Liver (tissue), 9 donors: ENCODE measurements around the gene OR1K1. TPM values are rescaled to one million over a fixed set of nuclear protein-coding genes. Genes with fewer than 3 reads are reported as not detected.

Source experiments
- DNase-seq: peaks from one replicate; pipeline ENCODE4 v3.0.0-alpha.2; 2017; ENCODE audit warnings: low spot score
- H3K27ac ChIP-seq, 2 donors: one replicate each; pipeline ENCODE4 v1.7.0; 2013; ENCODE audit warnings: inconsistent platforms in 2 of 2, low read length in 2 of 2, control low read depth in 1 of 2, low read depth in 1 of 2, mild to moderate bottlenecking in 1 of 2
- H3K27me3 ChIP-seq, 4 donors: one replicate each; pipeline versions ENCODE4 v1.6.1 to v1.7.0; 2013; ENCODE audit warnings: low read length in 3 of 4, inconsistent platforms in 1 of 4, mild to moderate bottlenecking in 1 of 4, moderate library complexity in 1 of 4; ENCODE audit not compliant: control insufficient read depth in 4 of 4, insufficient read depth in 4 of 4
- H3K36me3 ChIP-seq, 4 donors: one replicate each; pipeline versions ENCODE4 v1.6.1 to v1.7.0; 2013; ENCODE audit warnings: low read length in 3 of 4, mild to moderate bottlenecking in 3 of 4, low read depth in 1 of 4, moderate library complexity in 1 of 4; ENCODE audit not compliant: control insufficient read depth in 4 of 4, insufficient read depth in 3 of 4
- H3K4me1 ChIP-seq, 4 donors: one replicate each; pipeline versions ENCODE4 v1.6.1 to v1.7.0; 2013; ENCODE audit warnings: low read length in 3 of 4, mild to moderate bottlenecking in 3 of 4, moderate library complexity in 1 of 4; ENCODE audit not compliant: control insufficient read depth in 4 of 4, insufficient read depth in 4 of 4
- H3K4me3 ChIP-seq, 3 donors: one replicate each; pipeline versions ENCODE4 v1.6.1 to v1.7.0; 2013; ENCODE audit warnings: low read length in 3 of 3, control low read depth in 1 of 3, low read depth in 1 of 3, mild to moderate bottlenecking in 1 of 3
- H3K9ac ChIP-seq, 2 donors: one replicate each; pipeline ENCODE4 v1.7.0; 2013; ENCODE audit warnings: low read length in 2 of 2, mild to moderate bottlenecking in 2 of 2, moderate library complexity in 2 of 2, control low read depth in 1 of 2, low read depth in 1 of 2
- H3K9me3 ChIP-seq, 4 donors: one replicate each; pipeline versions ENCODE4 v1.6.1 to v1.7.0; 2013; ENCODE audit warnings: low read length in 3 of 4; ENCODE audit not compliant: control insufficient read depth in 4 of 4
- CTCF ChIP-seq: fragments of 150-350 bp; IDR thresholded peaks from 2 replicates; pipeline ENCODE4 v1.5.1; 2017; ENCODE audit warnings: improper control_type of control experiment, low read depth, low read length; ENCODE audit not compliant: missing input control
- EGR1 ChIP-seq, 2 donors: IDR thresholded peaks; 2 replicates each; pipeline ENCODE4 v1.6.1; 2016 to 2018; ENCODE audit warnings: antibody characterized with exemption in 2 of 2, low read depth in 2 of 2
- FOXA1 ChIP-seq: IDR thresholded peaks from 2 replicates; pipeline ENCODE4 v1.6.1; 2016; ENCODE audit warnings: antibody characterized with exemption
- FOXA2 ChIP-seq: IDR thresholded peaks from 2 replicates; pipeline ENCODE4 v1.6.1; 2016; ENCODE audit warnings: antibody characterized with exemption
- GABPA ChIP-seq, 2 donors: IDR thresholded peaks in 1 of 2; conservative IDR thresholded peaks in 1 of 2; 2 replicates each; pipeline ENCODE4 v1.6.1; 2016; ENCODE audit warnings: antibody characterized with exemption in 2 of 2, mild to moderate bottlenecking in 1 of 2, moderate library complexity in 1 of 2
- HNF4A ChIP-seq, 2 donors: conservative IDR thresholded peaks; 2 replicates each; pipeline ENCODE4 v1.6.1; 2016; ENCODE audit warnings: antibody characterized with exemption in 2 of 2, mild to moderate bottlenecking in 2 of 2
- HNF4G ChIP-seq: IDR thresholded peaks from 2 replicates; pipeline ENCODE4 v1.6.1; 2016; ENCODE audit warnings: antibody characterized with exemption
- JUND ChIP-seq, 2 donors: IDR thresholded peaks; 2 replicates each; pipeline ENCODE4 v1.6.1; 2016; ENCODE audit warnings: antibody characterized with exemption in 2 of 2
- MAX ChIP-seq: IDR thresholded peaks from 2 replicates; pipeline ENCODE4 v1.6.1; 2016; ENCODE audit warnings: antibody characterized with exemption
- NR2F2 ChIP-seq: IDR thresholded peaks from 2 replicates; pipeline ENCODE4 v1.6.1; 2016; ENCODE audit warnings: antibody characterized with exemption
- RAD21 ChIP-seq, 2 donors: IDR thresholded peaks; 2 replicates each; pipeline ENCODE4 v1.6.1; 2016; ENCODE audit warnings: antibody characterized with exemption in 2 of 2, mild to moderate bottlenecking in 2 of 2
- REST ChIP-seq: IDR thresholded peaks from 2 replicates; pipeline ENCODE4 v1.6.1; 2016; ENCODE audit warnings: antibody characterized with exemption, mild to moderate bottlenecking
- RXRA ChIP-seq, 2 donors: IDR thresholded peaks; 2 replicates each; pipeline ENCODE4 v1.6.1; 2017 to 2018; ENCODE audit warnings: antibody characterized with exemption in 2 of 2, mild to moderate bottlenecking in 1 of 2
- SP1 ChIP-seq: IDR thresholded peaks from 2 replicates; pipeline ENCODE4 v1.6.1; 2018; ENCODE audit warnings: antibody characterized with exemption, mild to moderate bottlenecking
- TAF1 ChIP-seq: conservative IDR thresholded peaks from 2 replicates; pipeline ENCODE4 v1.6.1; 2016; ENCODE audit warnings: antibody characterized with exemption, mild to moderate bottlenecking
- YY1 ChIP-seq: IDR thresholded peaks from 2 replicates; pipeline ENCODE4 v1.6.1; 2016; ENCODE audit warnings: antibody characterized with exemption, mild to moderate bottlenecking
- WGBS: extraction: QIAGEN DNeasy Blood & Tissue Kit; methylation state at CpG from one replicate; pipeline ENCODE4 v1.1.7; 2013; 5-methylcytosine and 5-hydroxymethylcytosine counted together
- polyA plus RNA-seq, 2 donors: library from polyadenylated mRNA; stranded (reverse) in 1 of 2; unstranded in 1 of 2; fragments of 200-250 nt in 1 of 2; fragments of >200 nt in 1 of 2; fragmentation: Nextera tagmentation in 1 of 2; extraction: Ambion mirVana in 1 of 2; gene quantifications; one replicate each; pipeline versions ENCODE4 v1.2.1 to v1.2.3, GENCODE V29; 2013 to 2015
- total RNA-seq, 2 donors: library from RNA; depleted of rRNA; stranded (reverse); fragments of >200 nt; gene quantifications; one replicate each; pipeline ENCODE4 v1.2.3, GENCODE V29; 2014
- TF ChIP-seq, protein P1 (sequence below): IDR thresholded peaks from 2 replicates; pipeline ENCODE4 v1.6.1; 2016; ENCODE audit warnings: antibody characterized with exemption
- TF ChIP-seq, protein P2 (sequence below): IDR thresholded peaks from 2 replicates; pipeline ENCODE4 v1.6.1; 2016; ENCODE audit warnings: antibody characterized with exemption
- donor health status: healthy.
- donor health status: healthy.
- donor health status: healthy.
- donor health status: healthy.
- donor health status: healthy.

The OR1K1 gene
- total and polyA plus RNA-seq, 4 donors: not detected

DNA sequence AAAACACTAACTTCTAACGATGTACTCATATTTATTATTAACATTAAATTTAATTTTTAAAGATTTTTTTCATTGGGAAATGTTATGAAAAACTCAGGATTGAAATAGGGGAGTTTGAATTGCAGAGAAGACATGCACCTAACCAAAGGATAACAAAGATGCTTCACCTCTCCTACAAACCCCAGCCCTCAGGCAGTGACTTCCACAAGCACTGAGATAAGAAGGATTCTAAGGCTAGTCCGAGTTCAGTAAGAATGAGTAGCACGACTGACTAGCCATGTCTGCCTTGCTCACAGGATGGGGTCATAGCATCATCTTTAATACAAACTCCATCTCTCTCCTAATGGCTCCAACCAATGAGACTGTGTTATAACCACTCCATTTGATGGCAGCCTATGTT, 18.3 kb upstream of the OR1K1 start:
- WGBS: 58% methylated on average over 3 of the region's 3 CpGs
- no peaks in the 10 kb centered on the region for H3K27me3 ChIP-seq
- no peak for TF ChIP-seq SP1
- TF ChIP-seq, protein P1, sequence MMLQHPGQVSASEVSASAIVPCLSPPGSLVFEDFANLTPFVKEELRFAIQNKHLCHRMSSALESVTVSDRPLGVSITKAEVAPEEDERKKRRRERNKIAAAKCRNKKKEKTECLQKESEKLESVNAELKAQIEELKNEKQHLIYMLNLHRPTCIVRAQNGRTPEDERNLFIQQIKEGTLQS: no peak
- TF ChIP-seq CTCF: no peak
- TF ChIP-seq NR2F2: no peak
- no peak for TF ChIP-seq RXRA (IDR thresholded peaks at IDR 0.05)
- no peak for TF ChIP-seq REST
- no peak for TF ChIP-seq HNF4G
- TF ChIP-seq TAF1: no peak
- TF ChIP-seq RAD21 (IDR thresholded peaks at IDR 0.05): no peak
- DNase-seq: no peak
- H3K36me3 ChIP-seq: no peaks in the 10 kb centered on the region
- H3K4me3 ChIP-seq: no peak overlapping the region
- no peaks in the 10 kb centered on the region for H3K9me3 ChIP-seq
- H3K4me1 ChIP-seq: peaks cover 0 to 1% (median 0%) of the 10 kb centered on the region in 4 donors
- no peak overlapping the region for H3K9ac ChIP-seq
- no peak overlapping the region for H3K27ac ChIP-seq

GRCh38 chr9:122785269-122785668, 14.7 kb upstream of the OR1K1 start:
- DNase-seq: no peak
- no peak overlapping the region for H3K9ac ChIP-seq
- H3K4me1 ChIP-seq: peaks cover 0 to 1% (median 0%) of the 10 kb centered on the region in 4 donors
- H3K4me3 ChIP-seq: no peak overlapping the region
- no peaks in the 10 kb centered on the region for H3K9me3 ChIP-seq
- TF ChIP-seq HNF4G (no peak), GABPA (IDR thresholded peaks at IDR 0.05 in 1 of 2, conservative IDR thresholded peaks at IDR 0.05 in 1 of 2) (no peak), TAF1 (no peak), SP1 (no peak), FOXA1 (no peak), JUND (IDR thresholded peaks at IDR 0.05) (no peak), MAX (no peak), EGR1 (IDR thresholded peaks at IDR 0.05; ENCODE audit: low read depth in 2 of 2) (no peak), HNF4A (conservative IDR thresholded peaks at IDR 0.05) (no peak), RAD21 (IDR thresholded peaks at IDR 0.05) (no peak), FOXA2 (no peak), NR2F2 (no peak), YY1 (no peak), RXRA (IDR thresholded peaks at IDR 0.05) (no peak), CTCF (no peak), REST (no peak)
- TF ChIP-seq, protein P1: no peak
- TF ChIP-seq, protein P2, sequence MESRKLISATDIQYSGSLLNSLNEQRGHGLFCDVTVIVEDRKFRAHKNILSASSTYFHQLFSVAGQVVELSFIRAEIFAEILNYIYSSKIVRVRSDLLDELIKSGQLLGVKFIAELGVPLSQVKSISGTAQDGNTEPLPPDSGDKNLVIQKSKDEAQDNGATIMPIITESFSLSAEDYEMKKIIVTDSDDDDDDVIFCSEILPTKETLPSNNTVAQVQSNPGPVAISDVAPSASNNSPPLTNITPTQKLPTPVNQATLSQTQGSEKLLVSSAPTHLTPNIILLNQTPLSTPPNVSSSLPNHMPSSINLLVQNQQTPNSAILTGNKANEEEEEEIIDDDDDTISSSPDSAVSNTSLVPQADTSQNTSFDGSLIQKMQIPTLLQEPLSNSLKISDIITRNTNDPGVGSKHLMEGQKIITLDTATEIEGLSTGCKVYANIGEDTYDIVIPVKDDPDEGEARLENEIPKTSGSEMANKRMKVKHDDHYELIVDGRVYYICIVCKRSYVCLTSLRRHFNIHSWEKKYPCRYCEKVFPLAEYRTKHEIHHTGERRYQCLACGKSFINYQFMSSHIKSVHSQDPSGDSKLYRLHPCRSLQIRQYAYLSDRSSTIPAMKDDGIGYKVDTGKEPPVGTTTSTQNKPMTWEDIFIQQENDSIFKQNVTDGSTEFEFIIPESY: no peak
- H3K36me3 ChIP-seq: no peaks in the 10 kb centered on the region
- no peak overlapping the region for H3K27ac ChIP-seq
- no peaks in the 10 kb centered on the region for H3K27me3 ChIP-seq
